Measurements from ENCODE around the gene OGFOD2.

GRCh38 chr12:122965851-122966742, 8.9 kb upstream of the OGFOD2 start, which contains the start of gene ABCB9:
- TF ChIP-seq CTCF (conservative IDR thresholded peaks at IDR 0.05 in 1 of 2, IDR thresholded peaks at IDR 0.05 in 1 of 2; ENCODE audit: extremely low read depth in 1 of 2, insufficient read depth in 1 of 2, low read depth in 1 of 2, low read length in 2 of 2) (no peak), EZH2 (IDR thresholded peaks at IDR 0.05; ENCODE audit: borderline replicate concordance, low read length) (no peak)
